HEK293T (cell line): Measurements from ENCODE around the gene SPATA2.

Source experiments
- BHLHE40 ChIP-seq: fragments of 450-650 bp; IDR thresholded peaks from 2 replicates; pipeline ENCODE4 v1.6.1; 2016; ENCODE audit warnings: mild to moderate bottlenecking, moderate library complexity, borderline replicate concordance
- CTBP1 ChIP-seq: fragments of 450-650 bp; IDR thresholded peaks from 2 replicates; pipeline ENCODE4 v1.6.1; 2016; ENCODE audit warnings: borderline replicate concordance
- ELF4 ChIP-seq: fragments of 450-650 bp; IDR thresholded peaks from 2 replicates; pipeline ENCODE4 v1.6.1; 2017; ENCODE audit warnings: antibody characterized with exemption
- FOXA1 ChIP-seq: fragments of 450-650 bp; IDR thresholded peaks from 2 replicates; pipeline ENCODE4 v1.6.1; 2016; ENCODE audit warnings: mild to moderate bottlenecking
- FOXM1 ChIP-seq: fragments of 450-650 bp; IDR thresholded peaks from 2 replicates; pipeline ENCODE4 v1.6.1; 2017; ENCODE audit warnings: mild to moderate bottlenecking, borderline replicate concordance
- HDGF ChIP-seq: fragments of 450-650 bp; IDR thresholded peaks from 2 replicates; pipeline ENCODE4 v1.6.1; 2017; ENCODE audit warnings: antibody characterized with exemption, borderline replicate concordance
- NFRKB ChIP-seq: fragments of 450-650 bp; IDR thresholded peaks from 2 replicates; pipeline ENCODE4 v1.6.1; 2016; ENCODE audit warnings: mild to moderate bottlenecking, moderate library complexity
- SP1 ChIP-seq: fragments of 450-650 bp; IDR thresholded peaks from 2 replicates; pipeline ENCODE4 v1.6.1; 2017
- SUZ12 ChIP-seq: fragments of 450-650 bp; IDR thresholded peaks from 2 replicates; pipeline ENCODE4 v1.6.1; 2016; ENCODE audit warnings: mild to moderate bottlenecking
- TARDBP ChIP-seq: fragments of 450-650 bp; IDR thresholded peaks from 2 replicates; pipeline ENCODE4 v1.6.1; 2016
- ZNF384 ChIP-seq: fragments of 450-650 bp; IDR thresholded peaks from 2 replicates; pipeline ENCODE4 v1.6.1; 2016

DNA sequence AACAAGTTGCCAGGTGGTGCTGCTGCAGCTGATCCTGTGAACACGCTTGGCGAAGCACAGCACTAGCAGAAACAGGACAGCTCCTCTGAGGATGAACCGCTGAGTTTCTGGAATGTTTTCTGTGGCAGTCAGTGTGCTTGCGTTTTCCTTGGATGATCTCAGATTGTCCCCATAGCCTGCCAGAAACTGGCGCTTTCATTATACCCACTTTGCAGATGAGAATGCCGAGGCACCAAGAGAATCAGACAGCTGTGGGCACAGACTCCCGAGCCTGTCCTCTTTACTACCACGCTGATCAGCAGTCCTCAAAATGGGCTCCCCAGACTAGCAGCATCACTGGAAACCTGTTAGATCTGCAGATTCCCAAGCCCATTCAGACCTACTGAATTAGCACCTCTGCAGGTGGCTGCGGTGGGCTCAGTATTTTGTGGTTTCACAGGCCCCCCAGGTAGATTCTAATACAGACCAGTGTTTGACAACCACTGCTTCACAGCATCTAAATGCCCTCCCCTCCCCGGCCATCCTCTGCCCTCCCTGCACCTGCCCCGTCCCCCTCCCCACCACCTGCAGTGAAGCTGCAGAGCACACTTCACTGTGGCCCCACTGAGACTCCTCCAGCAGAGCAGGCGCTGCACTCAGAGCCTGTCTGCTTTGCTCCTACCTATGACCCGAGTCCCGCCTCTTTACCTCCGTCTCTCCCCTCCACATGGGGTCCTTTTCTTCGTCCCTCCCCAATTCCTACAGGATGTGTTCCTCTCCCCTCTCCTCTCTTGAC lies 29.6 kb downstream of the SPATA2 start:
- TF ChIP-seq FOXM1 (no peak), TARDBP (no peak), ZNF384 (no peak), SP1 (no peak), NFRKB (no peak), HDGF (no peak), FOXA1 (no peak), ELF4 (no peak), SUZ12 (no peak), BHLHE40 (no peak), CTBP1 (no peak)
